ENCODE measurements around the gene HOXA10. TPM values are rescaled to one million over a fixed set of nuclear protein-coding genes. Genes with fewer than 3 reads are reported as not detected.

Gene HOXA10
- total RNA-seq, 1 experiment from 2014 or later: 19.6 TPM

GRCh38 chr7:27213433-27214238 is 39.5 kb upstream of the HOXA10 start:
- H3K27me3 ChIP-seq (ENCODE audit: insufficient read depth, low read length): no peaks in the 10 kb centered on the region
- H3K36me3 ChIP-seq (ENCODE audit: control insufficient read depth in 1 of 2, insufficient read depth in 2 of 2, low read length in 2 of 2): no peaks in the 10 kb centered on the region
- ChIA-PET CTCF (no interaction called here), POLR2A (no interaction called here), RAD21 (ENCODE audit: low non-redundant PET in 1 of 2, low total read pairs in 2 of 2, uncharacterized antibody in 2 of 2, unreplicated experiment in 2 of 2) (no interaction called here)
- no peak overlapping the region for H3K4me3 ChIP-seq (replicated peaks in 1 of 2; ENCODE audit: low read depth in 1 of 2, low read length in 2 of 2)
- H3K27ac ChIP-seq (ENCODE audit: low read depth, low read length): no peak overlapping the region
- no peak for ATAC-seq
- H3K4me1 ChIP-seq (ENCODE audit: control insufficient read depth in 1 of 2, insufficient read depth in 2 of 2, low read length in 2 of 2): peaks cover 4 to 14% of the 10 kb centered on the region in 2 experiments; a peak in 3 of 4 replicates
- intact Hi-C loops (cut with micrococcal nuclease): no loop called here
- no TSS peak for BruUV-seq (replicated peaks)
- no peak overlapping the region for H3K9ac ChIP-seq (ENCODE audit: low read length)
- H3K9me3 ChIP-seq (ENCODE audit: control insufficient read depth in 1 of 2, insufficient read depth in 1 of 2, low read depth in 1 of 2, low read length in 2 of 2): no peaks in the 10 kb centered on the region
- H3K4me2 ChIP-seq (ENCODE audit: low read length): no peak overlapping the region
- DNase-seq (ENCODE audit: low read depth, low spot score): no peak
- no peaks in the 10 kb centered on the region for H4K20me1 ChIP-seq (ENCODE audit: insufficient read depth)
- no peaks in the 10 kb centered on the region for H3K79me2 ChIP-seq (ENCODE audit: insufficient read depth, low read length)
- H3K9me2 ChIP-seq (ENCODE audit: insufficient read depth): no peaks in the 10 kb centered on the region
- TF ChIP-seq CBX3 (IDR thresholded peaks at IDR 0.05; ENCODE audit: low read depth) (no peak), YY1 (IDR thresholded peaks at IDR 0.05; ENCODE audit: extremely low read depth, insufficient replicate concordance, low read depth, low read length) (no peak), POLR2A (IDR thresholded peaks at IDR 0.05; ENCODE audit: borderline replicate concordance, extremely low read depth, insufficient read depth, insufficient read length) (no peak), EGR1 (IDR thresholded peaks at IDR 0.05; ENCODE audit: low read depth) (no peak)
- no peak overlapping the region for H2AFZ ChIP-seq (ENCODE audit: low read depth, low read length, poor library complexity, severe bottlenecking)

GRCh38 chr7:27212497-27213432 is 38.6 kb upstream of the HOXA10 start:
- Histone ChIP-seq H3K79me2 (ENCODE audit: insufficient read depth, low read length) (no peaks in the 10 kb centered on the region), H3K9me2 (ENCODE audit: insufficient read depth) (no peaks in the 10 kb centered on the region), H3K27me3 (ENCODE audit: insufficient read depth, low read length) (no peaks in the 10 kb centered on the region), H3K4me1 (ENCODE audit: control insufficient read depth in 1 of 2, insufficient read depth in 2 of 2, low read length in 2 of 2) (peaks cover 4 to 14% of the 10 kb centered on the region in 2 experiments; a peak in 3 of 4 replicates), H3K4me3 (replicated peaks in 1 of 2; ENCODE audit: low read depth in 1 of 2, low read length in 2 of 2) (no peak overlapping the region), H3K9ac (ENCODE audit: low read length) (no peak overlapping the region), H2AFZ (ENCODE audit: low read depth, low read length, poor library complexity, severe bottlenecking) (no peak overlapping the region), H3K36me3 (ENCODE audit: control insufficient read depth in 1 of 2, insufficient read depth in 2 of 2, low read length in 2 of 2) (no peaks in the 10 kb centered on the region), H3K9me3 (ENCODE audit: control insufficient read depth in 1 of 2, insufficient read depth in 1 of 2, low read depth in 1 of 2, low read length in 2 of 2) (no peaks in the 10 kb centered on the region), H3K27ac (ENCODE audit: low read depth, low read length) (no peak overlapping the region), H3K4me2 (ENCODE audit: low read length) (no peak overlapping the region), H4K20me1 (ENCODE audit: insufficient read depth) (no peaks in the 10 kb centered on the region)
- DNase-seq (ENCODE audit: low read depth, low spot score) (no peak), ATAC-seq (no peak)
- CTCF ChIA-PET: no interaction called here
- POLR2A ChIA-PET: no interaction called here
- TF ChIP-seq, protein P1, sequence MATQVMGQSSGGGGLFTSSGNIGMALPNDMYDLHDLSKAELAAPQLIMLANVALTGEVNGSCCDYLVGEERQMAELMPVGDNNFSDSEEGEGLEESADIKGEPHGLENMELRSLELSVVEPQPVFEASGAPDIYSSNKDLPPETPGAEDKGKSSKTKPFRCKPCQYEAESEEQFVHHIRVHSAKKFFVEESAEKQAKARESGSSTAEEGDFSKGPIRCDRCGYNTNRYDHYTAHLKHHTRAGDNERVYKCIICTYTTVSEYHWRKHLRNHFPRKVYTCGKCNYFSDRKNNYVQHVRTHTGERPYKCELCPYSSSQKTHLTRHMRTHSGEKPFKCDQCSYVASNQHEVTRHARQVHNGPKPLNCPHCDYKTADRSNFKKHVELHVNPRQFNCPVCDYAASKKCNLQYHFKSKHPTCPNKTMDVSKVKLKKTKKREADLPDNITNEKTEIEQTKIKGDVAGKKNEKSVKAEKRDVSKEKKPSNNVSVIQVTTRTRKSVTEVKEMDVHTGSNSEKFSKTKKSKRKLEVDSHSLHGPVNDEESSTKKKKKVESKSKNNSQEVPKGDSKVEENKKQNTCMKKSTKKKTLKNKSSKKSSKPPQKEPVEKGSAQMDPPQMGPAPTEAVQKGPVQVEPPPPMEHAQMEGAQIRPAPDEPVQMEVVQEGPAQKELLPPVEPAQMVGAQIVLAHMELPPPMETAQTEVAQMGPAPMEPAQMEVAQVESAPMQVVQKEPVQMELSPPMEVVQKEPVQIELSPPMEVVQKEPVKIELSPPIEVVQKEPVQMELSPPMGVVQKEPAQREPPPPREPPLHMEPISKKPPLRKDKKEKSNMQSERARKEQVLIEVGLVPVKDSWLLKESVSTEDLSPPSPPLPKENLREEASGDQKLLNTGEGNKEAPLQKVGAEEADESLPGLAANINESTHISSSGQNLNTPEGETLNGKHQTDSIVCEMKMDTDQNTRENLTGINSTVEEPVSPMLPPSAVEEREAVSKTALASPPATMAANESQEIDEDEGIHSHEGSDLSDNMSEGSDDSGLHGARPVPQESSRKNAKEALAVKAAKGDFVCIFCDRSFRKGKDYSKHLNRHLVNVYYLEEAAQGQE (IDR thresholded peaks at IDR 0.05; ENCODE audit: low read depth): no peak
- TF ChIP-seq POLR2AphosphoS5 (IDR thresholded peaks at IDR 0.05; ENCODE audit: low read depth, low read length) (no peak), SP1 (IDR thresholded peaks at IDR 0.05; ENCODE audit: low read depth) (no peak), EZH2phosphoT487 (IDR thresholded peaks at IDR 0.05; ENCODE audit: borderline replicate concordance) (no peak)
- TF ChIP-seq, protein P2, sequence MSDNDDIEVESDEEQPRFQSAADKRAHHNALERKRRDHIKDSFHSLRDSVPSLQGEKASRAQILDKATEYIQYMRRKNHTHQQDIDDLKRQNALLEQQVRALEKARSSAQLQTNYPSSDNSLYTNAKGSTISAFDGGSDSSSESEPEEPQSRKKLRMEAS (IDR thresholded peaks at IDR 0.05): no peak
- no TSS peak for BruUV-seq (replicated peaks)
- intact Hi-C loops (cut with micrococcal nuclease): no loop called here
- RAD21 ChIA-PET (ENCODE audit: low non-redundant PET in 1 of 2, low total read pairs in 2 of 2, uncharacterized antibody in 2 of 2, unreplicated experiment in 2 of 2): no interaction called here
